Activated CD4-positive, alpha-beta T cell treated with anti-CD3 and anti-CD28 coated beads, Interleukin-2, amount 10 ng/mL, durations not matched to agents 24 days and 14 days (primary cell): ENCODE measurements around the gene EIF2B1. TPM values are rescaled to one million over a fixed set of nuclear protein-coding genes. Genes with fewer than 3 reads are reported as not detected.

ENCODE experiments used
- DNase-seq: peaks from one replicate; pipeline ENCODE4 v3.0.0; 2022
- H3K27ac Mint-ChIP-seq: one replicate; pipeline ENCODE4 v1.8.0; 2022; ENCODE audit warnings: mild to moderate bottlenecking, mixed read lengths
- H3K27me3 Mint-ChIP-seq: one replicate; pipeline ENCODE4 v1.8.0; 2022; ENCODE audit warnings: mixed read lengths
- H3K36me3 Mint-ChIP-seq: one replicate; pipeline ENCODE4 v1.8.0; 2022; ENCODE audit warnings: low read depth, mild to moderate bottlenecking, mixed read lengths
- H3K4me1 Mint-ChIP-seq: one replicate; pipeline ENCODE4 v1.8.0; 2021; ENCODE audit warnings: mixed read lengths
- H3K4me3 Mint-ChIP-seq: one replicate; pipeline ENCODE4 v1.8.0; 2022; ENCODE audit warnings: mild to moderate bottlenecking, moderate library complexity, mixed read lengths
- H3K9me3 Mint-ChIP-seq: one replicate; pipeline ENCODE4 v1.8.0; 2021; ENCODE audit warnings: mixed read lengths
- intact Hi-C: fragments of 100-400 bp; cut with micrococcal nuclease; formaldehyde crosslinking; loops from one replicate; pipeline ENCODE4 v1.15.1; 2023
- total RNA-seq: library from RNA; stranded (reverse); gene quantifications from 2 replicates; pipeline ENCODE4 v1.2.3, GENCODE V29; 2022

Gene EIF2B1
- total RNA-seq, 1 donor from 2014 or later: 81.5 TPM

DNA sequence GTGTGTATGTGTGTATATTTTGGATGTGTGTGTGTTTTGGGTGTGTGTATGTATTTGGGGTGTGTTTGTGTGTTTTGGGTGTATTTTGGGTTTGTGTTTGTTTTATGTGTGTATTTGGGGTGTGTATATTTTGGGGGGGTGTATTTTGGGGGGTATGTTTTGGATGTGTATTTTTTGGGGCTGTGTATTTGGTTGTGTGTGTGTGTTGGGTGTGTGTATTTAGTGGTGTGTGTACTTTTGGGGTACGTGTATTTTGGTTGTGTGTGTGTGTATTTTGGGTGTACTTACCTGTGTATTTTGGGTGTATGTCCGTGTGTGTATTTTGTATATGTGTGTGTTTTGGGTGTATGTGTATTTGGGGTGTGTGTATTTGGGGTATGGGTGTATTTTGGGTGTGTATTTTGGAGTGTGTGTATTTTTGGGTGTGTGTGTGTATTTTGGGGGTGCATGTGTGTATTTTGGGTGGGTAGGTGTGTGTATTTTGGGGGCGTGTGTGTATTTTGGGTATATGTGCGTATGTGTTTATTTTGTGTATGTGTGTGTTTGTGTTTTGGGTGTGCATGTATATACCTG, 20.7 kb upstream of the EIF2B1 start:
- H3K36me3 Mint-ChIP-seq: peaks cover 45% of the 10 kb centered on the region

DNA sequence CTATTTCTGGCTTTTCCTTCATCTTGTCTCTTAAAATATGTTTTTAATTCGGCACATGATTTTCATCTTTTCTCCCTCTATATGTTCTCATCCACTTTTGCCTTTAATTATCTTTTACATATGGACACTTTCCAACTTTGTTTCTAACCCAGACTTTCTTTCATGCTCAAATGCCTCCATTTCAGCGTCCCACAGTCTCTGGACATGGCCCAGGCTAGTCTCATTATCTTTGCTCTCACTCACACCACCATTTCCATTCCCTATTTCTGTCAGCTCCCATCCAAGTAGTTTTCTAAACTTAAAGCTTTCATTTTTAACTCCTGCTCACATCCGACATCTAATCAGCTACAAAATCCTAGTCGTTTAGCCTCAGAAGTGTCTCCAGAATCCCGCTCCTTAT, 14.9 kb upstream of the EIF2B1 start:
- intact Hi-C loops: no loop called here
- Mint-ChIP-seq H3K9me3 (no peaks in the 10 kb centered on the region), H3K4me3 (no peak overlapping the region), H3K36me3 (peaks cover 38% of the 10 kb centered on the region), H3K27ac (peak overlapping the region; percentile 23), H3K4me1 (no peaks in the 10 kb centered on the region), H3K27me3 (no peaks in the 10 kb centered on the region)
- no peak for DNase-seq

More for the DNA sequence above, 20.7 kb upstream of the EIF2B1 start:
- Mint-ChIP-seq H3K4me1 (peaks cover 5% of the 10 kb centered on the region), H3K27ac (no peak overlapping the region), H3K4me3 (no peak overlapping the region), H3K9me3 (no peaks in the 10 kb centered on the region), H3K27me3 (no peaks in the 10 kb centered on the region)
- intact Hi-C loops: no loop called here
- no peak for DNase-seq

DNA sequence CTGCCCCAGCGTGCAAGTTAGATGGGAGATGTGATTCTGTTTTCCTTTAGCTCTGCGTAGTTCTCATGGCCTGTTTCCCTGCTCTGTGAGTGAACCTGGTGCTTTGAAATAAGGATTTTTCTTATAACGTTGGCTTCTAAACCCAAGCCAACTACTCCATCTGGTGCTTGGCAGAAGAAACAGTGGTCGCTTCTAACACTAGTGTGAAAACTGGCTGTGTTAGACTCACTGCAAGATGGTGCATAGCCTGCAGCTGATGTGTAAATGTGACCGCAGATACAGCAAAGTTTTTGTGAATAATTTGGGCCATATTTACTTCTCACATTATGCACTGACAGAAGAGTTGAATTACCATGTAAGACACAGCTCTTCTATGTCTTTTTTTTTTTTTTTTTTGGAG, 12.4 kb upstream of the EIF2B1 start:
- no peak overlapping the region for H3K4me3 Mint-ChIP-seq
- intact Hi-C loops: no loop called here
- DNase-seq: no peak
- H3K27me3 Mint-ChIP-seq: no peaks in the 10 kb centered on the region
- no peaks in the 10 kb centered on the region for H3K9me3 Mint-ChIP-seq
- no peak overlapping the region for H3K27ac Mint-ChIP-seq
- no peaks in the 10 kb centered on the region for H3K4me1 Mint-ChIP-seq
- peaks cover 35% of the 10 kb centered on the region for H3K36me3 Mint-ChIP-seq

- intact Hi-C loops: no loop called here
- H3K27ac Mint-ChIP-seq: no peak overlapping the region
- no peaks in the 10 kb centered on the region for H3K4me1 Mint-ChIP-seq
- H3K9me3 Mint-ChIP-seq: no peaks in the 10 kb centered on the region
- peaks cover 33% of the 10 kb centered on the region for H3K36me3 Mint-ChIP-seq
- no peak overlapping the region for H3K4me3 Mint-ChIP-seq
- H3K27me3 Mint-ChIP-seq: no peaks in the 10 kb centered on the region
- DNase-seq: no peak
Measured at GRCh38 chr12:123645380-123645779, 11.9 kb upstream of the EIF2B1 start.

GRCh38 chr12:123643911-123644310, 10.4 kb upstream of the EIF2B1 start:
- no peaks in the 10 kb centered on the region for H3K27me3 Mint-ChIP-seq
- intact Hi-C loops: no loop called here

DNA sequence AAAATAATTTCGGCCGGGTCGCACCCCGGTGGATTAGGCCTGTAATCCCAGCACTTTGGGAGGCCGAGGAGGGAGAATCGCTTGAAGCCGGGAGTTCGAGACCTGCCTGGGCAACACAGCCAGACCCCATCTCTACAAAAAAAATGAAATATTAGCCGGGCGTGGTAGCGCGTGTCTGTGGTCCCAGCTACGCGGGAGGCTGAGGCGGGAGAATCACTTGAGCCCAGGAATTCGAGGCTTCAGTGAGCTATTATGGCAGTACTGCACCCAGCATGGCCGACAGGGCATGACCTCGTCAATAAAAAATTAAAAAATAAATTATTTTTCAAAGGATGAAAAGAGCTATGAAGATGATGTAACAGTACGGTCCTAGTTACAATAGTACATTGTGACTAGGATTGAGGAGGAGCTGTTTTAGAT, 666 bp upstream of the EIF2B1 start:
- peaks cover 17% of the 10 kb centered on the region for H3K4me1 Mint-ChIP-seq
- H3K27ac Mint-ChIP-seq: peak overlapping the region; percentile 93

More at GRCh38 chr12:123643911-123644310, 10.4 kb upstream of the EIF2B1 start:
- Mint-ChIP-seq H3K4me1 (no peaks in the 10 kb centered on the region), H3K36me3 (peaks cover 32% of the 10 kb centered on the region), H3K4me3 (no peak overlapping the region), H3K27ac (no peak overlapping the region), H3K9me3 (no peaks in the 10 kb centered on the region)
- no peak for DNase-seq

DNA sequence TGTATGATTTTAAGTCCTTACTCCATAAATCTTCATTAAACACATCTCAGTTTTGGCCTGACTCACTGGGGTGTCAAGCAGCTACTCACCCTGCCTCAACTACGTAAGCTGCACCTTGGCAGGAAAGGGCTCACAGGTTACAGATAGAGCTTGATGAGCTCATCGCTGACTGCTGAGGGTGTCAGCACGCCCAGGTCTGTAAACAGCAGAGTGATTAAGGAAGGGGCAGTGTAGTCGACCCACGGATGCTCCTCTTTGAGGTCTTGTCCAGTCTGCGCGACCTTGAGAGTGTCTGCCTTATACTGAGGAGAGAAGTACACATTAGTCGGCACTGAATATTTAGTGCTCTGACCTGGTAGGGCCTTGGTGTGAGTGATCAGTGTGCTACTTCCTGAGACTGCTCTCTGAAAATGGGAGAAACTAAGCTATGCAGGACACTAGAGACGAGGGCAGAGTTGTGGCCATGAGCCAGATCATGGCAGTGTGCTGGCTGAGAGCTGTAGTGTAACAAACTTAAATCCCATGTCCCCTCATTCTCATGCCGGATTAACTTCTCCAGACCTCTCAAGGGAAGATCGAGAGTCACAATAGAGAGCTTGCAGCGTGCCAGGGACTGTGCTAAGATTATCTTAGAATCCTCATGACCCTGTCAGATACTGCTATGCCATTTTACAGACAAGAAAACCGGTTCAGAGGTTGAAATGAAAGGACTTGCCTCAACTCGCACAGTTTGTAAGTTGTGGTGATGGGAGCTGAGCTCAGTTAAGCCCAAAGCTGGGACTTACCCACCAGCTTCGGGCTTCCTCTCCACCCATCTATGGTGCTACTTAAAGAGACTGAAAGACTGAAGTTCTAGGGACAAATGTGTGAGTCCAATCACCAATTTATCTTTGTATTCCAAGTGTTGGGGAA, 11.6 kb downstream of the EIF2B1 start:
- no peaks in the 10 kb centered on the region for H3K27me3 Mint-ChIP-seq
- no peaks in the 10 kb centered on the region for H3K9me3 Mint-ChIP-seq
- DNase-seq: no peak
- peaks cover 4% of the 10 kb centered on the region for H3K4me1 Mint-ChIP-seq
- H3K4me3 Mint-ChIP-seq: no peak overlapping the region
- peaks cover 66% of the 10 kb centered on the region for H3K36me3 Mint-ChIP-seq
- intact Hi-C loops: no loop called here
- peak overlapping the region; percentile 14 for H3K27ac Mint-ChIP-seq

More for the DNA sequence above, 666 bp upstream of the EIF2B1 start:
- no peak for DNase-seq
- Mint-ChIP-seq H3K4me3 (peak overlapping the region; percentile 98), H3K9me3 (no peaks in the 10 kb centered on the region), H3K27me3 (no peaks in the 10 kb centered on the region), H3K36me3 (peaks cover 34% of the 10 kb centered on the region)
- intact Hi-C loops: no loop called here

GRCh38 chr12:123621101-123621500, 12.4 kb downstream of the EIF2B1 start:
- Mint-ChIP-seq H3K4me1 (peaks cover 4% of the 10 kb centered on the region), H3K27ac (no peak overlapping the region), H3K9me3 (no peaks in the 10 kb centered on the region), H3K36me3 (peaks cover 66% of the 10 kb centered on the region), H3K4me3 (no peak overlapping the region), H3K27me3 (no peaks in the 10 kb centered on the region)
- intact Hi-C loops: no loop called here
- DNase-seq: no peak

DNA sequence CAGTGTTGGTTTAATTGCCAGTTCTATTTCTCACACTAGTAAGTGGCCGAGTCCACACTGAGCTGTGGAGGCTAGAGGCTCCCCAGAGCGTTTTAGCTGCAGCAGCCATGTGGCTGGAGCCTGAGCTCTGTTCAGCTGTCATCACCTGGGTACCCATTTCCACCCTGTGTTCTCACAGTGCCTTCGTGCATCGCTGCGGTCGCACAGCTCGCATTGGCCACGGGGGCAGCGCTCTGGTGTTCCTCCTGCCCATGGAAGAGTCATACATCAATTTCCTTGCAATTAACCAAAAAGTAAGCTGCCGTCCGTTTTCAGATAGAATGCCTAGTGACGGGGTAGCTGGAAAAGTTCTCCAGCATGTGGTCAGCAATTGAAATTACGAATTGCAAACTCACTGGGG, 15.9 kb downstream of the EIF2B1 start:
- Mint-ChIP-seq H3K9me3 (no peaks in the 10 kb centered on the region), H3K4me3 (no peak overlapping the region), H3K27ac (no peak overlapping the region), H3K27me3 (no peaks in the 10 kb centered on the region), H3K4me1 (peaks cover 6% of the 10 kb centered on the region), H3K36me3 (peaks cover 83% of the 10 kb centered on the region)
- DNase-seq: no peak
- intact Hi-C loops: no loop called here

GRCh38 chr12:123617144-123617543, 16.3 kb downstream of the EIF2B1 start:
- Mint-ChIP-seq H3K9me3 (no peaks in the 10 kb centered on the region), H3K36me3 (peaks cover 83% of the 10 kb centered on the region), H3K4me1 (peaks cover 6% of the 10 kb centered on the region), H3K27ac (no peak overlapping the region), H3K4me3 (no peak overlapping the region), H3K27me3 (no peaks in the 10 kb centered on the region)
- intact Hi-C loops: no loop called here
- no peak for DNase-seq

DNA sequence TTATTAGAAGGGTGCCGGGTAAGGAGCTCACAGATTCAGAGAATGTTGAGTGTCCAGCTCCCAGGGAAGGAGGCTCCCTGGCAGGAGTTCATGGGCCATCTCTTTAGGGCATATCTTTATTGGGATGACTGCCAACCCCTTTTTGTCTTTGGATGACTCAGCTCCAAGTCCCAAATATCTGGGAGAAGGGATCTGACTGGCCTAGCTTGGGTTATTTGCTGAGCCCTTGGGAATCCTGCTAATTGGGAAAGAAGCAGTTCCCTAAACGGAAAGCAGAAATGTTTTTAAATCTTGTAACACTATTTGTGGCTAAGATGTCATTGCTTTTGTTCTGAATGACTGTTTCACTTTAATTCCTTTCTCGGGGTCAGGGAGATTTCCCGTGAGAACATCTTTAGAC, 19.0 kb downstream of the EIF2B1 start:
- DNase-seq: no peak
- Mint-ChIP-seq H3K4me1 (peaks cover 7% of the 10 kb centered on the region), H3K27ac (no peak overlapping the region), H3K4me3 (no peak overlapping the region), H3K36me3 (peaks cover 82% of the 10 kb centered on the region), H3K9me3 (no peaks in the 10 kb centered on the region), H3K27me3 (no peaks in the 10 kb centered on the region)
- intact Hi-C loops: no loop called here

- H3K36me3 Mint-ChIP-seq: peaks cover 83% of the 10 kb centered on the region
- intact Hi-C loops: no loop called here
- no peak for DNase-seq
- H3K27ac Mint-ChIP-seq: no peak overlapping the region
- H3K4me1 Mint-ChIP-seq: peaks cover 7% of the 10 kb centered on the region
- no peaks in the 10 kb centered on the region for H3K27me3 Mint-ChIP-seq
- no peaks in the 10 kb centered on the region for H3K9me3 Mint-ChIP-seq
- no peak overlapping the region for H3K4me3 Mint-ChIP-seq
Measured at GRCh38 chr12:123614110-123614509, 19.4 kb downstream of the EIF2B1 start.

- Mint-ChIP-seq H3K4me1 (peaks cover 9% of the 10 kb centered on the region), H3K9me3 (no peaks in the 10 kb centered on the region), H3K27ac (peak overlapping the region; percentile 60), H3K4me3 (no peak overlapping the region), H3K27me3 (no peaks in the 10 kb centered on the region), H3K36me3 (peaks cover 70% of the 10 kb centered on the region)
- intact Hi-C loops: no loop called here
- DNase-seq: no peak
Measured at GRCh38 chr12:123608182-123608581, 25.3 kb downstream of the EIF2B1 start.

DNA sequence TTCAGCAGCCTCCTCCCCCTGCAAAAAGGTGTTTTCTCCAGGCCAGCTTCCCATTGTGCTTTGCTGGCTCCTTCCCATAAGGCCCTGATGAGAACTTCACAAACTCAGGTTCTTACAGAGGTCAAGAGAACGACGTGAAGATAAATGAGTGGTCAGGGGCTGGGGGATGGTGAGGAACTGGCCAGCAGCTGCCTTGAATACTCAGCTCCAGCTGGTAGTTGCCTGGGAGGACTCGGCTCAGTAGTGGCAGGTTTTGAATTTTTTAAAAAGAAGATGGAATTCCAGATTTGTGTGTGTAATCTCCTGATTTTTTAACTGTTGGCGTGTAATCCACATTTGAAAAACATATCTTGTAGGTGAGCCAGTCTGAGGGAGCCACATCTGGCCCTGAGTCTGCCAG, 25.7 kb downstream of the EIF2B1 start:
- Mint-ChIP-seq H3K36me3 (peaks cover 72% of the 10 kb centered on the region), H3K4me1 (peaks cover 12% of the 10 kb centered on the region), H3K4me3 (no peak overlapping the region), H3K27ac (no peak overlapping the region), H3K27me3 (no peaks in the 10 kb centered on the region), H3K9me3 (no peaks in the 10 kb centered on the region)
- DNase-seq: no peak
- intact Hi-C loops: no loop called here
